ENCODE measurements around the gene ATG7.

The ATG7 gene

GRCh38 chr3:11600501-11601282 lies 328.5 kb downstream of the ATG7 start:
- H3K4me3 ChIP-seq (ENCODE audit: low read length): no peak overlapping the region
- no peak overlapping the region for H3K27ac ChIP-seq (ENCODE audit: low read length)
- no peaks in the 10 kb centered on the region for H3K27me3 ChIP-seq (ENCODE audit: control insufficient read depth, insufficient read depth, low read length)
- H3K36me3 ChIP-seq (ENCODE audit: control insufficient read depth, insufficient read depth, low read length): peaks cover 3% of the 10 kb centered on the region; the same call in 1 of the 2 replicates
- WGBS (ENCODE audit: insufficient coverage, insufficient read length): no CpG with 5 or more reads among the region's 18 CpGs
- no peak for DNase-seq (ENCODE audit: low read depth, low spot score)
- peaks cover 14% of the 10 kb centered on the region for H3K4me1 ChIP-seq (ENCODE audit: control insufficient read depth, insufficient read depth, low read length)
- H3K9me3 ChIP-seq (ENCODE audit: control insufficient read depth, insufficient read depth, low read length): no peaks in the 10 kb centered on the region

- H3K27ac ChIP-seq (ENCODE audit: low read length): no peak overlapping the region
- no CpG with 5 or more reads among the region's 21 CpGs for WGBS (ENCODE audit: insufficient coverage, insufficient read length)
- H3K27me3 ChIP-seq (ENCODE audit: control insufficient read depth, insufficient read depth, low read length): no peaks in the 10 kb centered on the region
- DNase-seq (ENCODE audit: low read depth, low spot score): no peak
- peaks cover 16% of the 10 kb centered on the region for H3K4me1 ChIP-seq (ENCODE audit: control insufficient read depth, insufficient read depth, low read length)
- H3K4me3 ChIP-seq (ENCODE audit: low read length): no peak overlapping the region
- peaks cover 5% of the 10 kb centered on the region; the same call in 1 of the 2 replicates for H3K36me3 ChIP-seq (ENCODE audit: control insufficient read depth, insufficient read depth, low read length)
- H3K9me3 ChIP-seq (ENCODE audit: control insufficient read depth, insufficient read depth, low read length): no peaks in the 10 kb centered on the region
These were observed 329.4 kb downstream of the ATG7 start for GRCh38 chr3:11601446-11602238.

- WGBS (ENCODE audit: insufficient coverage, insufficient read length): no CpG with 5 or more reads among the region's 11 CpGs
- no peak for DNase-seq (ENCODE audit: low read depth, low spot score)
- Histone ChIP-seq H3K4me1 (ENCODE audit: control insufficient read depth, insufficient read depth, low read length) (peaks cover 16% of the 10 kb centered on the region), H3K27me3 (ENCODE audit: control insufficient read depth, insufficient read depth, low read length) (no peaks in the 10 kb centered on the region), H3K27ac (ENCODE audit: low read length) (no peak overlapping the region), H3K36me3 (ENCODE audit: control insufficient read depth, insufficient read depth, low read length) (peaks cover 5% of the 10 kb centered on the region; the same call in 1 of the 2 replicates), H3K4me3 (ENCODE audit: low read length) (no peak overlapping the region), H3K9me3 (ENCODE audit: control insufficient read depth, insufficient read depth, low read length) (no peaks in the 10 kb centered on the region)
These were observed 330.1 kb downstream of the ATG7 start for GRCh38 chr3:11602239-11602840.

GRCh38 chr3:11602886-11603527 lies 330.8 kb downstream of the ATG7 start:
- Histone ChIP-seq H3K36me3 (ENCODE audit: control insufficient read depth, insufficient read depth, low read length) (peaks cover 5% of the 10 kb centered on the region; the same call in 1 of the 2 replicates), H3K27me3 (ENCODE audit: control insufficient read depth, insufficient read depth, low read length) (no peaks in the 10 kb centered on the region), H3K9me3 (ENCODE audit: control insufficient read depth, insufficient read depth, low read length) (no peaks in the 10 kb centered on the region), H3K4me1 (ENCODE audit: control insufficient read depth, insufficient read depth, low read length) (peaks cover 16% of the 10 kb centered on the region), H3K27ac (ENCODE audit: low read length) (no peak overlapping the region), H3K4me3 (ENCODE audit: low read length) (no peak overlapping the region)
- WGBS (ENCODE audit: insufficient coverage, insufficient read length): no CpG with 5 or more reads among the region's 5 CpGs
- DNase-seq (ENCODE audit: low read depth, low spot score): no peak

GRCh38 chr3:11603628-11604027 lies 331.4 kb downstream of the ATG7 start:
- no peak for DNase-seq (ENCODE audit: low read depth, low spot score)
- no peak overlapping the region for H3K4me3 ChIP-seq (ENCODE audit: low read length)
- H3K27ac ChIP-seq (ENCODE audit: low read length): no peak overlapping the region
- WGBS (ENCODE audit: insufficient coverage, insufficient read length): no CpG with 5 or more reads among the region's 9 CpGs
- H3K27me3 ChIP-seq (ENCODE audit: control insufficient read depth, insufficient read depth, low read length): no peaks in the 10 kb centered on the region
- no peaks in the 10 kb centered on the region for H3K9me3 ChIP-seq (ENCODE audit: control insufficient read depth, insufficient read depth, low read length)
- peaks cover 16% of the 10 kb centered on the region for H3K4me1 ChIP-seq (ENCODE audit: control insufficient read depth, insufficient read depth, low read length)
- H3K36me3 ChIP-seq (ENCODE audit: control insufficient read depth, insufficient read depth, low read length): peaks cover 5% of the 10 kb centered on the region; the same call in 1 of the 2 replicates

- Histone ChIP-seq H3K27ac (ENCODE audit: low read length) (no peak overlapping the region), H3K4me1 (ENCODE audit: control insufficient read depth, insufficient read depth, low read length) (peaks cover 16% of the 10 kb centered on the region), H3K36me3 (ENCODE audit: control insufficient read depth, insufficient read depth, low read length) (peaks cover 5% of the 10 kb centered on the region; the same call in 1 of the 2 replicates), H3K9me3 (ENCODE audit: control insufficient read depth, insufficient read depth, low read length) (no peaks in the 10 kb centered on the region), H3K27me3 (ENCODE audit: control insufficient read depth, insufficient read depth, low read length) (no peaks in the 10 kb centered on the region), H3K4me3 (ENCODE audit: low read length) (no peak overlapping the region)
- no CpG with 5 or more reads among the region's 15 CpGs for WGBS (ENCODE audit: insufficient coverage, insufficient read length)
- no peak for DNase-seq (ENCODE audit: low read depth, low spot score)
These were observed 332.1 kb downstream of the ATG7 start for GRCh38 chr3:11604139-11604892.

- H3K4me1 ChIP-seq (ENCODE audit: control insufficient read depth, insufficient read depth, low read length): peaks cover 19% of the 10 kb centered on the region
These were observed 333.2 kb downstream of the ATG7 start for GRCh38 chr3:11605398-11605797.

GRCh38 chr3:11606090-11606784 lies 334.0 kb downstream of the ATG7 start:
- no peak overlapping the region for H3K27ac ChIP-seq (ENCODE audit: low read length)
- H3K36me3 ChIP-seq (ENCODE audit: control insufficient read depth, insufficient read depth, low read length): peaks cover 3% of the 10 kb centered on the region; the same call in 1 of the 2 replicates
- WGBS (ENCODE audit: insufficient coverage, insufficient read length): no CpG with 5 or more reads among the region's 11 CpGs
- H3K27me3 ChIP-seq (ENCODE audit: control insufficient read depth, insufficient read depth, low read length): no peaks in the 10 kb centered on the region
- H3K4me1 ChIP-seq (ENCODE audit: control insufficient read depth, insufficient read depth, low read length): peaks cover 14% of the 10 kb centered on the region
- H3K9me3 ChIP-seq (ENCODE audit: control insufficient read depth, insufficient read depth, low read length): no peaks in the 10 kb centered on the region
- DNase-seq (ENCODE audit: low read depth, low spot score): no peak
- no peak overlapping the region for H3K4me3 ChIP-seq (ENCODE audit: low read length)

More at GRCh38 chr3:11605398-11605797, 333.2 kb downstream of the ATG7 start:
- no peaks in the 10 kb centered on the region for H3K9me3 ChIP-seq (ENCODE audit: control insufficient read depth, insufficient read depth, low read length)
- H3K27ac ChIP-seq (ENCODE audit: low read length): no peak overlapping the region
- no peak overlapping the region for H3K4me3 ChIP-seq (ENCODE audit: low read length)
- peaks cover 5% of the 10 kb centered on the region; the same call in 1 of the 2 replicates for H3K36me3 ChIP-seq (ENCODE audit: control insufficient read depth, insufficient read depth, low read length)
- WGBS (ENCODE audit: insufficient coverage, insufficient read length): no CpG with 5 or more reads among the region's 1 CpG
- no peak for DNase-seq (ENCODE audit: low read depth, low spot score)
- no peaks in the 10 kb centered on the region for H3K27me3 ChIP-seq (ENCODE audit: control insufficient read depth, insufficient read depth, low read length)

- H3K9me3 ChIP-seq (ENCODE audit: control insufficient read depth, insufficient read depth, low read length): no peaks in the 10 kb centered on the region
- no CpG with 5 or more reads among the region's 6 CpGs for WGBS (ENCODE audit: insufficient coverage, insufficient read length)
- H3K4me1 ChIP-seq (ENCODE audit: control insufficient read depth, insufficient read depth, low read length): peaks cover 10% of the 10 kb centered on the region
- DNase-seq (ENCODE audit: low read depth, low spot score): no peak
- no peak overlapping the region for H3K27ac ChIP-seq (ENCODE audit: low read length)
- peaks cover 3% of the 10 kb centered on the region; the same call in 1 of the 2 replicates for H3K36me3 ChIP-seq (ENCODE audit: control insufficient read depth, insufficient read depth, low read length)
- H3K4me3 ChIP-seq (ENCODE audit: low read length): no peak overlapping the region
- H3K27me3 ChIP-seq (ENCODE audit: control insufficient read depth, insufficient read depth, low read length): no peaks in the 10 kb centered on the region
These were observed 334.8 kb downstream of the ATG7 start for GRCh38 chr3:11606865-11607440.

Data from iPS DF 6.9 (cell line).